Trophoblast cell (in vitro differentiated cells and primary cell): ENCODE results near the gene LRRFIP1.

ENCODE experiments used
- DNase-seq, 2 donors: peaks; one replicate each; pipeline ENCODE4 v3.0.0-alpha.2; 2016
- H2AFZ ChIP-seq: 2 replicates; pipeline ENCODE4 v1.6.1; 2013; ENCODE audit warnings: low read length, moderate library complexity, mild to moderate bottlenecking; ENCODE audit not compliant: insufficient read depth, poor library complexity
- H2AK5ac ChIP-seq: 2 replicates; pipeline ENCODE4 v1.6.1; 2013; ENCODE audit warnings: mild to moderate bottlenecking, low read length
- H2BK120ac ChIP-seq: 2 replicates; pipeline ENCODE4 v1.6.1; 2013; ENCODE audit warnings: low read length, mild to moderate bottlenecking, moderate library complexity; ENCODE audit not compliant: insufficient read depth, poor library complexity
- H2BK12ac ChIP-seq: 2 replicates; pipeline ENCODE4 v1.6.1; 2013; ENCODE audit warnings: mild to moderate bottlenecking, low read length, moderate library complexity
- H2BK5ac ChIP-seq: 2 replicates; pipeline ENCODE4 v1.6.1; 2013; ENCODE audit warnings: low read length, low read depth, moderate library complexity, mild to moderate bottlenecking; ENCODE audit not compliant: poor library complexity
- H3K14ac ChIP-seq: 2 replicates; pipeline ENCODE4 v1.6.1; 2013; ENCODE audit warnings: mild to moderate bottlenecking, low read length
- H3K18ac ChIP-seq: 2 replicates; pipeline ENCODE4 v1.6.1; 2013; ENCODE audit warnings: mild to moderate bottlenecking, low read length
- H3K23ac ChIP-seq: 2 replicates; pipeline ENCODE4 v1.6.1; 2013; ENCODE audit warnings: low read length
- H3K27ac ChIP-seq: 2 replicates; pipeline ENCODE4 v1.5.1; 2013; ENCODE audit warnings: low read depth, mild to moderate bottlenecking, inconsistent platforms, low read length, moderate library complexity
- H3K27me3 ChIP-seq: 2 replicates; pipeline ENCODE4 v1.6.1; 2013; ENCODE audit warnings: inconsistent platforms, mild to moderate bottlenecking, low read length, moderate library complexity; ENCODE audit not compliant: insufficient read depth
- H3K36me3 ChIP-seq, 2 experiments: 1 replicate in 1 of 2; 2 replicates in 1 of 2; pipeline ENCODE4 v1.6.1; 2013; ENCODE audit warnings: low read length in 2 of 2, mild to moderate bottlenecking in 2 of 2, moderate library complexity in 1 of 2; ENCODE audit not compliant: insufficient read depth in 2 of 2, control insufficient read depth in 1 of 2
- H3K4ac ChIP-seq: 2 replicates; pipeline ENCODE4 v1.6.1; 2013; ENCODE audit warnings: low read depth, mild to moderate bottlenecking, low read length, moderate library complexity
- H3K4me1 ChIP-seq, 2 experiments: 1 replicate in 1 of 2; 2 replicates in 1 of 2; pipeline ENCODE4 v1.6.1; 2013; ENCODE audit warnings: low read length in 2 of 2, mild to moderate bottlenecking in 2 of 2, moderate library complexity in 1 of 2; ENCODE audit not compliant: insufficient read depth in 2 of 2, control insufficient read depth in 1 of 2
- H3K4me2 ChIP-seq: 2 replicates; pipeline ENCODE4 v1.6.1; 2013; ENCODE audit warnings: inconsistent platforms, mild to moderate bottlenecking, low read length, moderate library complexity
- H3K4me3 ChIP-seq: 2 replicates; pipeline ENCODE4 v1.5.1; 2013; ENCODE audit warnings: mild to moderate bottlenecking, low read depth, low read length, inconsistent platforms
- H3K79me1 ChIP-seq: one replicate; pipeline ENCODE4 v1.6.1; 2013; ENCODE audit warnings: low read length
- H3K79me2 ChIP-seq: 2 replicates; pipeline ENCODE4 v1.6.1; 2013; ENCODE audit warnings: low read length, mild to moderate bottlenecking; ENCODE audit not compliant: control insufficient read depth, insufficient read depth, poor library complexity
- H3K9ac ChIP-seq: 2 replicates; pipeline ENCODE4 v1.6.1; 2013; ENCODE audit warnings: mild to moderate bottlenecking, low read length
- H3K9me3 ChIP-seq: 2 replicates; pipeline ENCODE4 v1.6.1; 2013; ENCODE audit warnings: low read depth, mild to moderate bottlenecking, control low read depth, inconsistent platforms, low read length; ENCODE audit not compliant: insufficient read depth
- H4K12ac ChIP-seq: 2 replicates; pipeline ENCODE4 v1.6.1; 2013; ENCODE audit warnings: low read depth, mild to moderate bottlenecking, low read length, moderate library complexity
- H4K8ac ChIP-seq: 2 replicates; pipeline ENCODE4 v1.6.1; 2013; ENCODE audit warnings: low read depth, mild to moderate bottlenecking, low read length, moderate library complexity
- H4K91ac ChIP-seq: one replicate; pipeline ENCODE4 v1.6.1; 2013; ENCODE audit warnings: low read depth, mild to moderate bottlenecking, low read length, moderate library complexity
- WGBS: extraction: QIAGEN DNeasy Blood & Tissue Kit; methylation state at CpG from one replicate; pipeline ENCODE4 v1.1.7; 2013; ENCODE audit warnings: missing lambda C conversion rate; ENCODE audit not compliant: insufficient read length, insufficient coverage; ENCODE audit errors: extremely low coverage; 5-methylcytosine and 5-hydroxymethylcytosine counted together

LRRFIP1 gene

GRCh38 chr2:237597196-237598145, 29.9 kb upstream of the LRRFIP1 start:
- Histone ChIP-seq H3K18ac (no peak overlapping the region), H3K9ac (no peak overlapping the region), H2AFZ (no peak overlapping the region), H2AK5ac (peak overlapping the region; percentile 32), H3K27ac (no peak overlapping the region), H4K91ac (no peak overlapping the region), H3K36me3 (no peaks in the 10 kb centered on the region), H2BK5ac (no peak overlapping the region), H3K79me2 (no peaks in the 10 kb centered on the region), H3K9me3 (no peaks in the 10 kb centered on the region), H3K23ac (no peak overlapping the region), H4K8ac (no peak overlapping the region), H3K79me1 (peaks cover 9% of the 10 kb centered on the region), H2BK12ac (peak overlapping the region; percentile 52), H3K4me3 (no peak overlapping the region), H4K12ac (no peak overlapping the region), H3K4ac (no peak overlapping the region), H3K27me3 (no peaks in the 10 kb centered on the region), H3K4me2 (no peak overlapping the region), H3K4me1 (peaks cover 31 to 38% of the 10 kb centered on the region in 2 experiments), H2BK120ac (no peak overlapping the region), H3K14ac (no peak overlapping the region)
- no CpG with 5 or more reads among the region's 29 CpGs for WGBS
- no peak for DNase-seq

GRCh38 chr2:237598468-237599208, 28.7 kb upstream of the LRRFIP1 start:
- no peak overlapping the region for H2BK120ac ChIP-seq
- H4K8ac ChIP-seq = no peak overlapping the region
- H3K27ac ChIP-seq = no peak overlapping the region
- no peaks in the 10 kb centered on the region for H3K9me3 ChIP-seq
- peaks cover 9% of the 10 kb centered on the region for H3K79me1 ChIP-seq
- no peak overlapping the region for H2BK5ac ChIP-seq
- no peak overlapping the region for H3K14ac ChIP-seq
- H3K23ac ChIP-seq = no peak overlapping the region
- peaks cover 35 to 37% of the 10 kb centered on the region in 2 experiments for H3K4me1 ChIP-seq
- no peak overlapping the region for H2AFZ ChIP-seq
- no CpG with 5 or more reads among the region's 14 CpGs for WGBS
- peak in 1 of 2 donors; percentile 33 for DNase-seq
- H3K18ac ChIP-seq = no peak overlapping the region
- H3K27me3 ChIP-seq = no peaks in the 10 kb centered on the region
- no peaks in the 10 kb centered on the region for H3K79me2 ChIP-seq
- H2AK5ac ChIP-seq = no peak overlapping the region
- no peak overlapping the region for H3K4me3 ChIP-seq
- H3K4me2 ChIP-seq = no peak overlapping the region
- H3K36me3 ChIP-seq = no peaks in the 10 kb centered on the region
- no peak overlapping the region for H4K91ac ChIP-seq
- H3K9ac ChIP-seq = no peak overlapping the region
- no peak overlapping the region for H3K4ac ChIP-seq
- H4K12ac ChIP-seq = no peak overlapping the region
- H2BK12ac ChIP-seq = no peak overlapping the region

GRCh38 chr2:237599465-237600110, 27.8 kb upstream of the LRRFIP1 start:
- Histone ChIP-seq H2BK120ac (no peak overlapping the region), H3K4ac (no peak overlapping the region), H3K36me3 (no peaks in the 10 kb centered on the region), H4K91ac (peak overlapping the region; percentile 20), H3K79me1 (peaks cover 9% of the 10 kb centered on the region), H3K27me3 (no peaks in the 10 kb centered on the region), H3K79me2 (no peaks in the 10 kb centered on the region), H3K14ac (no peak overlapping the region), H2BK5ac (no peak overlapping the region), H2AFZ (no peak overlapping the region), H2AK5ac (no peak overlapping the region), H3K27ac (no peak overlapping the region), H3K23ac (no peak overlapping the region), H4K8ac (no peak overlapping the region), H2BK12ac (no peak overlapping the region), H3K9ac (no peak overlapping the region), H3K18ac (no peak overlapping the region), H3K9me3 (no peaks in the 10 kb centered on the region), H4K12ac (no peak overlapping the region), H3K4me3 (no peak overlapping the region), H3K4me1 (peaks cover 26 to 32% of the 10 kb centered on the region in 2 experiments), H3K4me2 (no peak overlapping the region)
- WGBS = no CpG with 5 or more reads among the region's 9 CpGs
- no peak for DNase-seq

GRCh38 chr2:237600205-237600846, 27.1 kb upstream of the LRRFIP1 start:
- Histone ChIP-seq H2AFZ (no peak overlapping the region), H2BK12ac (peak overlapping the region; percentile 47), H3K4me2 (no peak overlapping the region), H3K36me3 (no peaks in the 10 kb centered on the region), H3K14ac (no peak overlapping the region), H3K9ac (no peak overlapping the region), H3K27me3 (no peaks in the 10 kb centered on the region), H4K12ac (no peak overlapping the region), H2AK5ac (no peak overlapping the region), H3K27ac (no peak overlapping the region), H3K79me1 (peaks cover 5% of the 10 kb centered on the region), H3K4me1 (peaks cover 18 to 27% of the 10 kb centered on the region in 2 experiments), H3K18ac (no peak overlapping the region), H3K79me2 (no peaks in the 10 kb centered on the region), H4K8ac (no peak overlapping the region), H3K9me3 (no peaks in the 10 kb centered on the region), H3K4me3 (no peak overlapping the region), H2BK5ac (no peak overlapping the region), H4K91ac (no peak overlapping the region), H3K23ac (no peak overlapping the region), H2BK120ac (no peak overlapping the region), H3K4ac (no peak overlapping the region)
- WGBS = no CpG with 5 or more reads among the region's 16 CpGs
- DNase-seq = no peak
